T follicular helper cell (primary cell): ENCODE data around the gene RARB.

Experiments
- DNase-seq: peaks from one replicate; pipeline ENCODE4 v3.0.0-alpha.2; 2020; ENCODE audit warnings: low read depth
- total RNA-seq, 2 experiments: gene quantifications; one replicate each; lab custom pipeline; 2026; lab: John Stamatoyannopoulos, UW

RARB gene
- 0 reads per million in 2 experiments for total RNA-seq

DNA sequence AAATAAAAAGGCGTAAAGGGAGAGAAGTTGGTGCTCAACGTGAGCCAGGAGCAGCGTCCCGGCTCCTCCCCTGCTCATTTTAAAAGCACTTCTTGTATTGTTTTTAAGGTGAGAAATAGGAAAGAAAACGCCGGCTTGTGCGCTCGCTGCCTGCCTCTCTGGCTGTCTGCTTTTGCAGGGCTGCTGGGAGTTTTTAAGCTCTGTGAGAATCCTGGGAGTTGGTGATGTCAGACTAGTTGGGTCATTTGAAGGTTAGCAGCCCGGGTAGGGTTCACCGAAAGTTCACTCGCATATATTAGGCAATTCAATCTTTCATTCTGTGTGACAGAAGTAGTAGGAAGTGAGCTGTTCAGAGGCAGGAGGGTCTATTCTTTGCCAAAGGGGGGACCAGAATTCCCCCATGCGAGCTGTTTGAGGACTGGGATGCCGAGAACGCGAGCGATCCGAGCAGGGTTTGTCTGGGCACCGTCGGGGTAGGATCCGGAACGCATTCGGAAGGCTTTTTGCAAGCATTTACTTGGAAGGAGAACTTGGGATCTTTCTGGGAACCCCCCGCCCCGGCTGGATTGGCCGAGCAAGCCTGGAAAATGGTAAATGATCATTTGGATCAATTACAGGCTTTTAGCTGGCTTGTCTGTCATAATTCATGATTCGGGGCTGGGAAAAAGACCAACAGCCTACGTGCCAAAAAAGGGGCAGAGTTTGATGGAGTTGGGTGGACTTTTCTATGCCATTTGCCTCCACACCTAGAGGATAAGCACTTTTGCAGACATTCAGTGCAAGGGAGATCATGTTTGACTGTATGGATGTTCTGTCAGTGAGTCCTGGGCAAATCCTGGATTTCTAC is at the start of gene RARB:
TSS of gene RARB (plus strand) at position 322 of the 847 bp plus-strand sequence. CDS start at position 791, 469 bp downstream.
- no peak for DNase-seq

DNA sequence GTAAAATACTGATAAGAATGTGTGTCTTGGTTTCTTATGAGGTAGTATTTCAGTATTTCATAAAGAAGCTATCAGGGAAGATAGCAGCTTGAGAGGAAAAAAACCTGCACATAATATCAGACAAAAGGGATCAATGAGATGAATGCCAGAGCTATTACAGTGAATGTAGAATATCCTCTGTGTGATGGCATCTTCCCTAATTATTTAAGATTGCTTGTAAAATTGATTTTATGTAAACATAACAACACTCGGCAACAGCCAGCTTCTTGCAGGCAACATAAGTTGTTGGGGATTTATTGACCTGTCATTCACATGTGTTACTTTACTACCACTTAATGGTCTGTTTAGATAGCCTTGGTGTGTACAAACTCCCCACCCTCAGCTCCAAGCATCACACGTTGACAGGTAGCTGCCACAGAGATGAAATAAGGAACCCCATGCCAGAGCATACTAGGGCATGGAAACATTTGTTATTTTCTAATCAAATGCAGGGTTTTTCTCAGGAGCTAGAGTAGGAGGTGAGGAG is 49.2 kb upstream of the RARB start:
- DNase-seq, result no peak

DNA sequence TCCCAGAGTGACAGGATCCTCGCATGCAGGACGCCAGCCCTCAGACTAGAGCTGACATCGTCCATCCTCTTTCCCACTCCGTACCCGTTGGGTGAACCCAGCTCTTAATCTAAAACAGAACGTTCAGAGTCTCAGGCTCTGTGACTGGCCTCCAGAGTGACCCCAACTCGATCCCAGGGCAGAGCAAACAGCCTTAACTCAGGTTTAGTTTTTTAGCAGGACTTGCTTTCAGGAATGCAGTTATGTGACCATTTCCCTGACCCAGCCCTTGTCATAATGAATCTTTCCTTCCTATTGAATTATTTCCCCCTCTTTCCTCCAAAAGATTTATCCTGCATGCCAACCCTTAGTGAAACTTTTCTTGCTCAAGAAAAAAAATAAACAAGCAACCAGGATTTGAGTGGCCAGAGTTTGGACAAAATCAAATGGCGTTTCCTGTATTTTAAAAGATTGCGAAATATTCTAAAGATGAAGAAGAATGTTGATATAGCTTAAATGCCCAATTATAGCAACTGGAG is 47.8 kb upstream of the RARB start:
- DNase-seq, result no peak

DNA sequence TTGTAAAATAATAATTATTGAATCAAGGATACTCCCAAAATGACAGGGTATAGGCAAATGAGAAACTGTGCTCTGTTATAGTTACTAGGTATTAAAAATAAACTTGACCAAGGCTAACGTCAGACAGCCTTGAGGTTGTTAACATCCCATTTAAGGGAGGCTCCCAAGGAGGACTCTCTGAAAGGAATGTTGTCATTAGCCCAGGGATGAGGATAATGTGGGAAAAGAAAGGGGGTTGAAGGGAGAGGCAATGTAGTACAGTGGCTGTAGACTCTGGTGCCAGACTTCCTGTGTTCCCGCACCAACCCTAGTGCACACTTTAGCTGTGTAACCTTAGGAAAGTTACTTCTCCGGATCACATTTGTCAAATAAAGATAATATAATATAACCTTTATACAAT is 47.0 kb upstream of the RARB start:
- no peak for DNase-seq

DNA sequence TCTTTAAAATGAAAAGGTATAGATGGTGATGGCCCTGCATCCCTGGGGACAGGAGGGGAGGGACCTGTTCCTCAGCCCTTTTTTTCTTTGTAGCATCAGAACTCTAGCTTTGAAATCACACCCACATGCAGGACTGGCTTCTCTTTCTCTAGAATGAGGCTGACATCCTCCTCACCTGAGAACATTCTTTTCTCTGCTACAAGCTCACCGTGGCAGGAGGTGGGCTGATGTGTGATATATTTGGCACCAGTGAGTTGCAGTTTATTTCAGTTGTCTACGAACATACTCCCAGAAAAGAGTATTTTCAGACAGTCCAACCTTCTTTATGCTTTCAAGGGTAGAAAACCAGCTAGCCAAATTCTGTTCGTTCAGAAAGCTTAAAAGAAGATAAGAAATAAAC is 43.6 kb upstream of the RARB start:
- no peak for DNase-seq

DNA sequence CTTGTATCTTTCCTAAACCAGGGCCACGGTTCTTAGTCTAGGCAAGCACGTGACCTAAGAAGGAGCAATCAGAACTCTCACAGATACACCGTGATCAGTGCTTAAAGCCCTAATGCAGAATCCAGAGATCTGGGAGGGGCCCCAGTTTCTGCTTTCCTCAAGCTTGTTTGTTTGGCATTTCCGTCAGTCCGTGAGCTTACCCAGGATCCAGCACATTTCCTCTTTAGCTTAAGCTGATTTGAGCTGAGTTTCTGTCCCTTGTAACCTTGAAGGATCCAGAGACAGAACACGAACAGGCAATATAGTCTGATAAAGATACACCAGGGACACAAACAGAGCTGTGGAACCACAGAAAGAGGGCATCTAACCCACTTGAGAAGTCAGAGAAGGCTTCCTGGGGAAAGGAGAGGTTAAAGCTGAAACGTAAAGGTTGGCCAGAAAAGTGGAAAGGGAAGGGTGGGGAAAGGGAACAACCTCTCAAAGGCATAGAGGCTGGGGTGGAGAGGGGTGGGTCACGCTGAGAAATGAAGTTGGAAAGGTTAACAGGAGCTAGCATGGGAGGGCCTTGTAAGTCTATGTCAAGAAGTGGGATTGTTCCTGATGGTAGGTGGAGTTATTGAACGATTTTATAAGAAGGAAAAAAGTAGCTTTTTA is 42.1 kb upstream of the RARB start:
- DNase-seq, result no peak

DNA sequence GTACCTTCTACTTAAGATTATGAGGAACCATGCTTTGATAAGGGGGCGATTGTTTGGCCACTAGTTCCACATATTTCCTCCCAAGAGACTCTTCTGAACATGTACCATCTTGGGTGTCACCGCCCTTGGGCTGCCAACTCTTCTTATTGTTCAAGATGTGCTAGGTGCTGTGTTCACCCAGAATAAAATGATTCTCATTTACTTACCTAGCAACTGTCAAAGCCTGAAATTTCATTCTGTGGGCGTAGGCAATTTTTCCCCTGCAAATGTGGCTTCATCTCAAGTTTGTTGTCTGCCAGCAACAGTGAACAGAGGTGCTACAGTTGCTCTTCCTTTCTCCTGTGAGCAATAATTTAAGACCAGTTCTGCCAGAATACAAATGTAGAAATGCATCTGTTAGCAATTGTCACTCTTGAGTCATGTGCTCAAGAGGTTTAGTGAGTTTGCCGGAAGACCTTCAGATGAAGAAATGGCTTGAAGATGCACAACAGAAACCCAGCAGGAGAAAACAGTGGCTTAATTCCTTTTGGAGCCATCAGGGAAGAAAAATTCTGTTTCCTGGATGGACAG is 41.3 kb upstream of the RARB start:
- DNase-seq, result no peak

DNA sequence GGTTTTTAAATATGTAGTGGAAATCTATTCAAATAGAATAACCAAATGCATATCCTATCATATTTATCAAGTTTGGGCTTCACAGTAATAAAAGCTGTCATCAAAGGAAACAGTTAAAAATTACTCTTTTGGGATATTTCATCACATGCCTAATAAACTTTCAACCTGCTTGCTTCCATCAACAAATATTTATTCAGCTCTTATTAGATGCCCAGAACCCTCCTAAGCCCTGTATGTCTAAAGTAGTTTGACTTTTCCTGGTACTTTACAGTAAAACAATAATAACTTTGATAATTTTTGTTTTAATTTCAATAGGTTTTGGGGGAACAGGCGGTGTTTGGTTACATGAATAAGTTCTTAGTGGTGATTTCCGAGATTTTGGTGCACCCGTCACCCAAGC is 37.5 kb upstream of the RARB start:
- DNase-seq, result no peak

DNA sequence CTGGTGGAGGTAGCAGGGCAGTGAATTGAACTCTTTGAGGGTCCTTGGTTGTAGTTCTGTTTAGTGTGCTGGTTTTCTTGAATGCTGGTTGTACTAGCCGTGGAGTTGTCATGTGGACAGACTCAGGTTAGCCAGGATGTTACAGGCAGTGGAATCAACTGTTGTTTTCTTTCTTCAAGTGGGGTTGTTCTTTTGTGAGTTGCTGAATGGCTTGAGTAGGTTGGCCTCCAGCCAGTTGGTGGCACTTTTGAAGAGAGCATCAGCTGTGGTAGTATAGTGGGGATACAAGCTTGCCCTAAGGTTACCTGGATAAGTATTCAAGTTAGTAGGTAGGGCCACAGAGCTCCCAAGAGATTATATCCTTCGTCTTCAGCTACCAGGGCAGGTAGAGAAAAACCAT is 31.8 kb upstream of the RARB start:
- DNase-seq, result no peak

DNA sequence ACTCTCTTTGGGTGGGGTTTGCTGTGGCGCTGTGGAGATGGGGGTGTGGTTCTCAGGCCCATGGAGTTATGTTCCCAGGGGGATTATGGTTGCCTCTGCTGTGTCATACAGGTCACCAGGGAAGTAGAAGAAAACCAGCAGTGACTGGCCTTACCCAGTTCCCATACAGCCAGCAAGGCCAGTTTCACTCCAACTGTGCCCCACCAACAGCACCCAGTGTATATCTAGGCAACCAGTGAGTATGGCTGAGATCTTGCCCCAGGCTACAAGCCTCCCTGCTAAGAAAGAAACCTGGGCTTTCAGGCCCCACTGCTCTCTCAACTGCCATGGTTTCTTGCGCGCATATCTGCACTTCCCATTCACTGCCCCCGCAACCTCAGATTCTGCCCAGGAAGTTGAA is 31.4 kb upstream of the RARB start:
- no peak for DNase-seq

DNA sequence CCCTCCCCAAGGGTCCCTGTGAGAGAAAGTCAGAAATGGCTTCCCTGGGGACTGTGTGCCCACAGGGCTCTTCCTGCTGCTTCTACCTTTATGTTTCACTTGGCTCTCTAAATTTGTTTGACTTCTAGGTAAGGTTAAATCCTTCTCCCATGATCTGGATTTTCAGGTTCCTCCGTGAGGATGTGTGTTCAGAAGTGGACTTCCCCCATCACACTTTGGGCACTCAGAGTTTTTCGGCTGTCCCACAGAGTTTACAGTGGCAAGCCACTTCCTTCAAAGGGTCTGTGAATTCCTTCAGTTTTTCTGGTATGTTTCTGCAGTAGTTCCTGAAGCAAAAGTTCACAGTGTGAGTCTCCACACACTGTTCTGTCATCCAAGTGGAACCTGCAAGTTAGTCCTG is 30.9 kb upstream of the RARB start:
- DNase-seq, result no peak

DNA sequence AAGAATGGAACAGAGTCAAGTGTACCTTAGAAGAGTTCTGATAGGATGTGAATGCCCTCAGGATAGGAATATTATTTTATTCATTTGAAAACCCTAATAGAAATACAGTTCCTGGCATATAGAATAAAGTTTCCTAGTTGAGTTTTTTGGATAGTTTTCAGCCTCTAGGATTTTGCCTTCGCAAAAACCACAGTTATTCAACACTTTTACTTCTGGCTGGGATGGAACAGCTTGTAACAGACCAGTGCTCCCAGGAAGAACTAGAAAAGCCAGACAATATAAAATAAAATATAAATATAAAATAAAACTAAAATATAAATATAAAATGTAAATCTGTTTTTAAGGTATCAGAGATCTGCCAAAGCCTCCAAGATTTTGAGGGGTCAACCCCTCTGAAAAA is 27.5 kb upstream of the RARB start:
- no peak for DNase-seq

DNA sequence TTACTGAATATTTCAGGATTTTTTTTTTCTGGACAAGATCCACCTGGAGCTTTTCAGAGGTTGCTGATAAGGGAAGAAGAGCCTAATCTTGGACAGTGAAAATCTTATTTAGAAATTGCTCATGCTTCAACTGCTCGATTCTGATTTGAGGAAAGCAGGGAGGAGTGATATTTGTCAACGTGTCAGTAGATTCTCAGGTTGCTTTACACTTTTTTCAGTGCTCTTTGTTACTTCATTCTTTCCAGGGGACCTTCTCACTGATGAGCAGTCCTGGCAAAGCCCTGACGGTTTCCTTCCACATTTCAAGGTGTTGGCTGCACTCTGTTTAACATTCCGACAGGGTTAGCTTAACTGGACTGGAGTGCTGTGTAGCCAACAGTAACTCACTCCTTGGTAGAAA is 24.1 kb upstream of the RARB start:
- no peak for DNase-seq

DNA sequence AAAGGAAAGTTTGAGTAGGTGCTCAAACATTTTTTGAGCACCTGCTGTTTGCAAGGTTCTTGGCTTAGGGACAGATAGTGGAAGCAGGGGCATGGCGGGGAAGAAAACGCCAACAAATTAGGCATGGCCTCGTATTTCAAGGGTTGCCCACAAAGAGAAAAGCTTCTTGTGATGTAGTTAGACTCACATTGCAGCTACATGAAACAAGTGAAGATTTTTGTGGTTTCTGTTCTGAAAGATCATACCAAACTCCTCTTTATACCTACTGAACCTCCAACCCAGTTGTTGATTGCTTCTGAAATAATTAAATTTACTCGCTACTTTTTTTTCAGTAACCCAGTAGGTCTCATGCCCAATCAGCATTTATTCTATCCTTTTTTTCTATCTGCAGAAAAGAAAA is 23.5 kb upstream of the RARB start:
- DNase-seq, result no peak

DNA sequence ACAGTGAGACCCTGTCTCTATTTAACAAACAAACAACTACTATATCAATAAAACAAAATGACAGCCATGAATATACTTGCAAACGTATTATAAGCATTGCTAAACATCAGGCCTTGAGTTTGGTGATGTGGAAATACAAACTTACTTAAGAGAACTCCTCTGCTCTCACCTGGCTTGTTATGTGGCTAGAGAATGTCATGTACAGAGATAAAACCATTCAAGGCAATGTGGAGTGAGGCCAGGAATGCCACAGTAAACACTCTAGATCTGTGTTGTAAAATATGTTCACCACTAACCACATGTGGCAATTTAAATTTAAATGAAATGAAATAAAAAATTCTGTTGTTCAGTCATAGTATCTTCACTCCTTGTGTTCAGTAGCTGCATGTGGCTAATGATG is 22.7 kb upstream of the RARB start:
- DNase-seq, result no peak

DNA sequence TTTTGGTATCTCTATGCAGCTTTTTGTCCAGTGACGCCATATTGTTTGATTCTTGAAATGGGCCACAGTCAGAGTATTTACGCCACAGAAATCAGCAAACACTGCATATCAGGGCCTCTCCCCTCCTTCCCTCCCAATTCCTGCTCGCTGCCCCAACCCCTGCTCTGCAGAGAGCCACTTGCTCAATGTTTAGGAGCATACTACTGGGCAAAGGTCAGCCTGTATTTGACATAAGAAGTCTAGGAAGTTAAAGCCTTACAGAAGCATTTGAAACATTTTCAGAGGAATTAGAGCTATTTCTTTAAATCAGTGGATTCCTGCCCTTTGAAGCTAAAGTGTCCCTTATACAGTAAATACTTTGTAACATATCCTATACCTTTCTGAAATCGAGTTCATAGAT is 17.4 kb upstream of the RARB start:
- no peak for DNase-seq

DNA sequence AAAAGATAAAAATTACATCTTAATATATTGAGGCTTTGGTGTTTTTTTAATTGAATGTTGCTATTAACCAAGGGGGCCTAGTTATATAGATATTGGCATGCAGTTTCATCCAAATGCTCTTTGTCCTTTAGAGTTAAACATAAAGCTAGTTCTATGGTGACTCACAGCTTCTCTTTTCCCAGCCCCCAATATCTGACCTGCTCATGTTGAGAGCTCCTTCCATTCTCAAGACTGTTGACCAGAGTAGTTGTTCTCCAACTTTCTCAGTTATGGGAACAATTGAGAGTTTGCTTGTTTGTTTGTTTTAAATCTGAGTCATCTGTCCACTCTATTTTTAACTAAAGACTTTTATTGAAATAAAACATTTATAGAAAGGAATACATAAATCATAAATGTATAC is 15.8 kb upstream of the RARB start:
- no peak for DNase-seq

DNA sequence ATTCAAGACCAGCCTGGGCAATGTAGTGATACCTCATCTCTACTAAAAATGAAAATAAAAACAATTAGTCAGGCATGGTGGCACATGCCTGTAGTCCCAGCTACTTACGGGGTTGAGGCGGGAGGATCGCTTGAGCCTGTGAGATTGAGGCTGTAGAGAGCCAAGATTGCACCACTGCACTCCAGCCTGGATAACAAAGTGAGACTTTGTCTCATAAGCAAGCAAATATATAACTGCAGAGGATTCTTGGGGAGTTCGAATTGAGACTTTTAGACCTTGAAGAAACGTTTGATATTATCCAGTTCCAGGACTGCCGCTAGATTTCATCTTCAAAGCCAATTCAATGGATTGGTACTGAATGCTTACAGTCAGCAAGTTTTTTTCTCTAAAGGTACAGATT is 11.9 kb upstream of the RARB start:
- DNase-seq, result no peak

DNA sequence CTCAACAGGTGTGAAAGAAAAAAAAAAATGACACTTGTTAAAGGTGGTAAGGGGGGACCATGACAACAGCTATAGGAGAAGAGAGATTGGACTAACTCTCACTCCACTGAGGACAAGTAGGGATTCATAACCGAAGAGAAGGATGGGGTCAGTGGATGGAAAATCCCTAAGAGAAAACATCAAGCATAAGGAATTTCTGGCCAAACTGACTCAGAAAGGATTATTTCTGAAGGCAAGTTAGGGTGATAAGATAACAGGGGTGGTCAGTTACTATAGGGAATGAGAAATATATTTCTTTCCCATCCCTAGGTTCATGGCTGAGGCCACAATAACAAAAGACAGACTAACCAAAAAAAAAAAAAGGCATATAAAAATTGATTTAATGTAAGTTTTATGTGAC is 9.5 kb upstream of the RARB start:
- no peak for DNase-seq

DNA sequence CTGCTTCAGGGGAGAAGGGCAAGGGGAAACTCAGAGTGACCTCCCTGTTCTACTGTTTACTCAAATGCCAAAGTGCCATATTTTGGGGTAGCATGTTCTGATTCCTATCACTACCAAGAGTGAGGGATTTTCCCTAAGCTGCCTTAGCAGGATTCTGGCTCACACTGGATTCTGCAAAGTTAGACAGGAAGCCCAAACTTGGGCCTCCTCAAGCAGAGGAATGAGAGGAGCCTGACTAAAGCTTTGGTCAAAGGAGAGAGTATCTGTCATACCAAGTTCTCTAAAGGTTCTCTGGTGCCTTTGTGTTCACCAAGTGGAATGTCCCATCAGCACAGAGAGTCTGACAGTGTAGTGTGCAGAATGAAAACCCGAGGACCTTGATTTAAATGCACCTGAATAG is 8.8 kb upstream of the RARB start:
- no peak for DNase-seq

DNA sequence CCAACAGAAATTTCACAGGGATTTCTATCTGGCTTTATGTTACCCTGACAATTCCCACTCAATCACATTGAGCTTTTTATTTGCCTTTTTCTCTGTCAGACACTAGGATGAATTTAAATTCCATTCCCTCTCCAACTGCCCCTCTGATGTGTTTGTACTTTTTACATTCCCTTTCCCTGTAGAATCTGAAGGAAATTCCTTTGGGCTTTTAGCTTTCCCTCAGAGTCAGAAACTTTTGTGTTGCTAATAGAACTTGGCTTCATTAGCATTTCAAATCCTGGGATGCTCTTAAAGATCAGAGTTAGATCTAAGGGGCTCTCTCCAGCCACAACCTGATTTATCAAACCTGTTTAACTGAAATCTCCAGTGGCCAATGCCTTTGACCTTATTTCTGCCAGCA is 7.9 kb upstream of the RARB start:
- DNase-seq, result no peak

DNA sequence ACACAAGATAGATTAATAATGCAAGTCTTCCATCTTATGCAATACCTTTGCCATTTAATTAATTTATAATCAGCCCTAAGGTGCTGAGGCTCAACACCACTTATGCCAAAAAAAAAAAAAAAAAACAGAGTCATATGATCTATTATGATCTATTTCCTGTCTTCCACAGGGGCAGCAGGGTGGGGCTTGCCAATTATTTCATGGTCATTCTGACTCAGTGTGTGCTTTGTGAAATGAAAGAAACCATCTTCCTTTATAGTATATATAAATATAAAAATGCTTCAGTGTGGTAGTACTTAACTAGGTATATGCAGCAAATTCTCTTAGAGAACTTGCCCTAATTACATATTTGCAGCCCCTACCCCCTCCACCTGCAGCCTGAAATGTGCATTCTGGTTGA is 7.2 kb upstream of the RARB start:
- DNase-seq, result no peak

DNA sequence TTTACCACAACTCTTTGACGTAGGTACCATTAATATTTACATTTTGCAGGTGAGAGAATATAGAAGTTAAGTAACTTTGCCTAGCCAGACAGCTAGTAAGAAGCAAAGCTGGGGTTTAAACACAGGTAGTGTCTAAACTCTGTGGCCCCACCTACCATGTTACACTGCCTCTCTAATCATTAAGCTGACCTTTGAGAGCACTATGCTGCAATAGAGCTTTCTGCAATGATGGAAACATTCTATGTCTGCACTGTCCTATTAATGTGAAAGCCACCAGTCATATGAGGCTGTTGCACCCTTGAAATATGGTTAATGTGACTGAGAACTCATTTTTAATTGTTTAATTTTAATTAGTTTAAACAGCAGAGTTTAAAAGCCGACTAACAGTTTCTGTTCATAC is 6.3 kb upstream of the RARB start:
- DNase-seq, result no peak
